Measurements from ENCODE around the gene KDM8.

The KDM8 gene

DNA sequence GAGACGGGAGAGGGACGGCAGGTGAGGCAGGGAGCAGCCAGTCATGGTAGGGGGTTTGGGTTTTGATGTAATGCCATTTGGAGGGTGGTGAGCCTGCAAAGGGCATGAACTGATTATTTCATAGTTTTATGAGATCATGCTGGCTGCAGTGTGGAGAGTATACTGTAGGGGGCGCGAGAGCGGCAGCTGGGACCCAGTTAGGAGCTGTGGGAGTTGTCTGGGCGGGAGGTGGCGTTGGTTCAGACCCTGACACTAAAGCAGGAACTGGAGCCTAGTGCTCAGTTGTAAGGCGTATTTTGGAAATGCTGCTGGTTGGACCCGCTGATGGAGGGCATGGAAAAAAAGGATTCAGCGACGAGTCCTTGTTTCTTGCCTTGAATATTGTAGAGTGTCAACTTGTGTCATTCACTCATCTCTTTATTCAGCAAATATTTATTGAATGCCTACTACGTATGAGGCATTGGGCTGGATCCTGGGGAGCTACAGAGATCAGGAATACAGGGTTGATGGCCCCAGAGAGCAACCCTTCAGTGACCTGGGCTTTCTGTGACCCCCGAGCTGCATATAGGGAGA, 23.7 kb upstream of the KDM8 start:
- no peak for TF ChIP-seq POLR2A (IDR thresholded peaks at IDR 0.05; ENCODE audit: low read depth, low read length)
- FAIRE-seq, result no peak
- peak; percentile 56 for DNase-seq (ENCODE audit: insufficient read length, low spot score)

- DNase-seq (ENCODE audit: insufficient read length, low spot score) (no peak), FAIRE-seq (no peak)
- no peak for TF ChIP-seq POLR2A (IDR thresholded peaks at IDR 0.05; ENCODE audit: low read depth, low read length)
Observed at GRCh38 chr16:27181019-27181790, 22.1 kb upstream of the KDM8 start.

DNA sequence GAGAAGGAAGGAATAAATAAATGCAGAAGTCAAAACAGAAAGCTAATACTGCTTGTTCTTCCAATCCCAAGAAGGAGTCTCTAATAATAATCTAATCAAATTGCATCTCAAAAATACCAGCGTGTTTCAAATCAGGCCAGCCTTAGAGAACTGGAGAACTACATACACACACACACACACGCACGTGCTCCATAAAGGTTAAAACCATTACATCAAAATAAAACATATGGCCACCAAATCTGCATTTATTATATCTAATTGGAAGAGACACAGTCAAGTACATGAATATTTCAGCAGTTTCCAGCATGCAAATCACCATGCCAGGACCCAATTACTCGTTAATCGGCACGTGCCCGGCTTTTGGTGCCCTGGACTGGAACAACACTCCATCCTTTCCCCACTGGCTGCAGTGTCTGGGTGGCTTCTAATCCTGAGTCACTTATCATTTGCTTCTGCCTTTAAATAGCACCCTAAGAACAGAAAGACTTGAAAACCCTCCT, 20.4 kb upstream of the KDM8 start:
- FAIRE-seq, result no peak
- no peak for TF ChIP-seq POLR2A (IDR thresholded peaks at IDR 0.05; ENCODE audit: low read depth, low read length)
- no peak for DNase-seq (ENCODE audit: insufficient read length, low spot score)

- no peak for DNase-seq (ENCODE audit: insufficient read length, low spot score)
- FAIRE-seq, result no peak
- no peak for TF ChIP-seq POLR2A (IDR thresholded peaks at IDR 0.05; ENCODE audit: low read depth, low read length)
Observed at GRCh38 chr16:27185776-27186130, 17.6 kb upstream of the KDM8 start.

DNA sequence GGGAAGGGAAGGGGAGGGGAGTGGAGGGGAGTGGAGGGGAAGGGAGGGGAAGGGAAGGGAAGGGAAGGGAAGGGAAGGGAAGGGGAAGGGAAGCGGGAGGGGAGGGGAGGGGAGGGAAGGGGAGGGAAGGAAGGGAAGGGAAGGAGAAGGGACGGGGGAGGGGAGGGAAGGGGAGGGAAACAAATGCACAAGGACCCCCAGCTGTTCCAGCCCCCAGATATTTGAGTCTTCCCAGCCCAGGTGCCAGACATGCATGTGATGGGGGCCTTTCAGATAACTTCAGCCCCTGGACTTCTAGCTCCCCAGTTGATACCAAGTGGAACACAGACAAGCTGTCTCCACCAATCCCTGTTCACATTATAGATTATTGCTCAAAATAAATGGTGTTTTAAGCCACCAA, 14.7 kb upstream of the KDM8 start:
- no peak for TF ChIP-seq POLR2A (IDR thresholded peaks at IDR 0.05; ENCODE audit: low read depth, low read length)
- FAIRE-seq, result no peak
- no peak for DNase-seq (ENCODE audit: insufficient read length, low spot score)

- no peak for DNase-seq (ENCODE audit: insufficient read length, low spot score)
- TF ChIP-seq POLR2A (IDR thresholded peaks at IDR 0.05; ENCODE audit: low read depth, low read length), result no peak
- no peak for FAIRE-seq
Observed at GRCh38 chr16:27189335-27189972, 13.9 kb upstream of the KDM8 start.

DNA sequence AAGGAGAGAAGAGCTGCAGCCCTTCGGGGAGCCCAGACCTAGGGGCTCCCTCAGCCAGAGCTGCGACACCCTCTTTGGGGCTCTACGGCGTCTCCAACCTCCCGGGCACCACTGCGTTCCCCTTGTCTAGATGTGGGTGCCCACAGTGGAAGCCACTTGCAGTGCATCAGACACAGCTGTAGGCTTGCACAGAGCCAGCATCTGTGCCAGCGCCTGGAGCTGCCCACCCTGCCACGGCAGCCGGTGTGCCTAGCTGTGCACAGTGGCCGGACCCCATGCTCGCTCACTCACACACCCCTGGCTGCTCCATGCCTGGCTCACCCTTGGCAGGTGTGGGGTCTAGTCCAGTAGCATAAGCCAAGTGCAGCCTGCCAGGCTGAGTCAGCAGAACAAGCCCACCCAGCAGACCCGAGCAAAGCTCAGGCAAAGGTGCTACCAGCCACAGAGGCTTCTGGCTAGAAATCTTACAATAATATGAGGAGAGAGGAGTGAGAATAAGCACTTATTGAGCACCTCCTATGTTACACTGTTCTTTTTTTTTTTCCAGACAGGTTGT, 12.9 kb upstream of the KDM8 start:
- no peak for TF ChIP-seq POLR2A (IDR thresholded peaks at IDR 0.05; ENCODE audit: low read depth, low read length)
- FAIRE-seq (no peak), DNase-seq (ENCODE audit: insufficient read length, low spot score) (no peak)

DNA sequence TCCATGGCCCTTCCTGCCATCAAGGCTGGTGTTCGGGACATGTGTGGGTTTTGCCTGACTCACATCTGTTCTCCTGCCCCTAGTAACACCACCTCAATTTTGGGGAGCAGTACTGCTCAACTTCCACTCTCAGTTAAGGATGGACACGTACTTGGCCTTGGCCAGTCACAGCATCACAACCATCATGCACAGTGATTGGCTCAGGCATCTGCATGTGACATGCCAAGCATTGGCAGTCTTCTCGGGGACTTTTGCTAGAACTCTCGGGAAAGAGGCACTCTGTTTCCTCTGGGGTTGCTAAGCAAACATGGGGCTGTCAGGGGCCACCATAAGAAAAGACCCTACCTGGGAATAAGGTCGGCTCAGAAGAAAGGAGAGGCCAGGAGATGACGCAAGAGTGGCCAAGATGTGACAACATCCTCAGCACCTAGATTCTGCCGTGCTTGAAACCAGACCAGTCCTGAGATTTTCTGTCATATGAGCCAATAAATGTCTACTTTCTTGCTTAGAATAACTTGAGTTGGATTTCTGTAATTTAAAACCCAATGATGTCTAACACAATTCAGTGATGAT, 11.9 kb upstream of the KDM8 start:
- no peak for FAIRE-seq
- no peak for DNase-seq (ENCODE audit: insufficient read length, low spot score)
- no peak for TF ChIP-seq POLR2A (IDR thresholded peaks at IDR 0.05; ENCODE audit: low read depth, low read length)

GRCh38 chr16:27193300-27193990, 9.9 kb upstream of the KDM8 start:
- no peak for TF ChIP-seq POLR2A (IDR thresholded peaks at IDR 0.05; ENCODE audit: low read depth, low read length)
- DNase-seq (ENCODE audit: insufficient read length, low spot score), result no peak

GRCh38 chr16:27195076-27195741, 8.1 kb upstream of the KDM8 start:
- no peak for DNase-seq (ENCODE audit: insufficient read length, low spot score)
- TF ChIP-seq POLR2A (IDR thresholded peaks at IDR 0.05; ENCODE audit: low read depth, low read length), result no peak
- FAIRE-seq, result no peak

More at GRCh38 chr16:27193300-27193990, 9.9 kb upstream of the KDM8 start:
- FAIRE-seq, result no peak

GRCh38 chr16:27195941-27196595, 7.3 kb upstream of the KDM8 start:
- DNase-seq (ENCODE audit: insufficient read length, low spot score), result no peak
- no peak for FAIRE-seq
- no peak for TF ChIP-seq POLR2A (IDR thresholded peaks at IDR 0.05; ENCODE audit: low read depth, low read length)

DNA sequence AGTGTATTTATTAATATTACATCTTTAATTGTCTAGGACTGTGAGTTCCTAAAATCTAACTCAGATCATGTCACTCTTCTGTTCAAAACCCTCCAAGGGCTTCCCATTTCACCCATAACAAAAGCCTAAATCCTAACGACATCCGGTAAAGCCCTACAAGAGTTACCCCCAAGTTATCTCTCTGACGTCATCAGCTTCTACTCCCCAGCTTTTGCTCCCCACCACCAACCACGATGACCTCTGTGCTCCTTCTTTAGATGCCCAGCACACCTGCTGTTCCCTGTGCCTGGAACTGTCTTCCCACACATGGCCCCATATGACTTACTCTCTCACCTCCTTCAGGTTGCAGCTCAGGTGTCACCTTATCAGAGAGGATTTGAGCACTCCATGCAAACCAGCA, 6.3 kb upstream of the KDM8 start:
- TF ChIP-seq POLR2A (IDR thresholded peaks at IDR 0.05; ENCODE audit: low read depth, low read length), result no peak
- DNase-seq (ENCODE audit: insufficient read length, low spot score) (no peak), FAIRE-seq (no peak)

Measured in H54 (cell line).